WTC11 (cell line): Measurements from ENCODE around the gene OS9.

Experiments
- ATF3 ChIP-seq: sonication (generic); formaldehyde crosslinking; conservative IDR thresholded peaks from 2 replicates; pipeline ENCODE4 v1.8.1; 2022; ENCODE audit warnings: mild to moderate bottlenecking, missing genetic modification reagents
- CBFB ChIP-seq: sonication (generic); formaldehyde crosslinking; IDR thresholded peaks from 2 replicates; pipeline ENCODE4 v1.8.1; 2022; ENCODE audit warnings: mild to moderate bottlenecking, low read depth, missing genetic modification reagents

GRCh38 chr12:57716305-57716704 lies 22.4 kb downstream of the OS9 start:
- TF ChIP-seq CBFB (CRISPR knock-in tag) (no peak), ATF3 (CRISPR knock-in tag) (no peak)
